SK-N-SH (cell line): ENCODE measurements around the gene FANCD2OS. TPM values are rescaled to one million over a fixed set of nuclear protein-coding genes. Genes with fewer than 3 reads are reported as not detected.

ENCODE experiments used
- CTCF ChIA-PET: fragments of 300-600, 350-600 bp; formaldehyde crosslinking; extraction: SDS; loops from one replicate; lab custom pipeline; 2021; lab: Yijun Ruan, JAX
- POLR2A ChIA-PET: fragments of 350-600 bp; sonication (Branson Sonifier 250); formaldehyde crosslinking; extraction: SDS; loops from one replicate; lab custom pipeline; 2020; ENCODE audit warnings: antibody characterized with exemption, inconsistent platforms; lab: Yijun Ruan, JAX
- DNase-seq: peaks from one replicate; pipeline ENCODE4 v3.0.0; 2012
- H2AFZ ChIP-seq: fragments of 200-600 bp; sonication (generic); 2 replicates; pipeline ENCODE4 v1.8.1; 2016; ENCODE audit warnings: antibody characterized with exemption, mild to moderate bottlenecking, low read depth
- H3F3A ChIP-seq: fragments of 200-600 bp; sonication (generic); replicated peaks from 2 replicates; pipeline ENCODE3; 2016; ENCODE audit warnings: antibody characterized with exemption, mild to moderate bottlenecking; ENCODE audit not compliant: insufficient read depth
- H3K27ac ChIP-seq, 2 experiments: fragments of 200-500 bp in 1 of 2; fragments of 200-600 bp in 1 of 2; sonication (Bioruptor generic) in 1 of 2; sonication (generic), shearing (Covaris generic) in 1 of 2; 2 replicates each; pipeline versions ENCODE4 v1.5.1 to v1.6.1; 2014 to 2016; ENCODE audit warnings: low read depth in 2 of 2, inconsistent platforms in 1 of 2, low read length in 1 of 2, mild to moderate bottlenecking in 1 of 2, mixed read lengths in 1 of 2
- H3K27me3 ChIP-seq: fragments of 200-600 bp; sonication (generic), shearing (Covaris generic); 2 replicates; pipeline ENCODE4 v1.6.1; 2016; ENCODE audit warnings: mixed run types; ENCODE audit not compliant: insufficient read depth
- H3K36me3 ChIP-seq, 2 experiments: fragments of 200-500 bp in 1 of 2; fragments of 200-600 bp in 1 of 2; sonication (Bioruptor generic) in 1 of 2; sonication (generic) in 1 of 2; replicated peaks in 1 of 2; 2 replicates each; pipeline versions ENCODE3 to v1.5.1; 2014 to 2016; ENCODE audit warnings: low read length in 1 of 2, mild to moderate bottlenecking in 1 of 2; ENCODE audit not compliant: insufficient read depth in 2 of 2, control insufficient read depth in 1 of 2
- H3K4me1 ChIP-seq, 2 experiments: fragments of 200-500 bp in 1 of 2; fragments of 200-600 bp in 1 of 2; sonication (Bioruptor generic) in 1 of 2; sonication (generic), shearing (Covaris generic) in 1 of 2; 2 replicates each; pipeline versions ENCODE4 v1.5.1 to v1.6.1; 2014 to 2016; ENCODE audit warnings: low read depth in 1 of 2, low read length in 1 of 2, mixed run types in 1 of 2; ENCODE audit not compliant: insufficient read depth in 2 of 2, control insufficient read depth in 1 of 2
- H3K4me2 ChIP-seq: fragments of 200-600 bp; sonication (generic), shearing (Covaris generic); 2 replicates; pipeline ENCODE4 v1.6.1; 2017; ENCODE audit warnings: mixed run types
- H3K4me3 ChIP-seq, 2 experiments: fragments of 200-500 bp in 1 of 2; fragments of 200-600 bp in 1 of 2; sonication (Bioruptor generic) in 1 of 2; sonication (generic), shearing (Covaris generic) in 1 of 2; 2 replicates each; pipeline versions ENCODE4 v1.5.1 to v1.8.1; 2014 to 2016; ENCODE audit warnings: low read depth in 2 of 2, inconsistent platforms in 1 of 2, low read length in 1 of 2, mild to moderate bottlenecking in 1 of 2, mixed read lengths in 1 of 2, moderate library complexity in 1 of 2
- H3K79me2 ChIP-seq: fragments of 200-600 bp; sonication (generic); 2 replicates; pipeline ENCODE4 v1.8.1; 2017; ENCODE audit warnings: mild to moderate bottlenecking; ENCODE audit not compliant: insufficient read depth
- H3K9ac ChIP-seq: fragments of 200-600 bp; sonication (generic); 2 replicates; pipeline ENCODE4 v1.6.1; 2017; ENCODE audit warnings: mixed run types
- H3K9me2 ChIP-seq: fragments of 200-600 bp; sonication (generic); 2 replicates; pipeline ENCODE4 v1.6.1; 2017; ENCODE audit warnings: mixed run types
- H3K9me3 ChIP-seq: fragments of 200-600 bp; sonication (generic); 2 replicates; pipeline ENCODE4 v1.6.1; 2017; ENCODE audit warnings: mixed run types, mild to moderate bottlenecking, moderate library complexity
- H4K20me1 ChIP-seq: fragments of 200-600 bp; sonication (generic); 2 replicates; pipeline ENCODE4 v1.6.1; 2017; ENCODE audit warnings: mild to moderate bottlenecking, mixed run types; ENCODE audit not compliant: insufficient read depth
- CHD2 ChIP-seq: fragments of 150-350 bp; IDR thresholded peaks from 2 replicates; pipeline ENCODE4 v1.6.1; 2018; ENCODE audit warnings: low read length; ENCODE audit not compliant: partially characterized antibody
- CTCF ChIP-seq: fragments of 200-600 bp; sonication (generic); IDR thresholded peaks from 2 replicates; pipeline ENCODE4 v1.6.1; 2017; ENCODE audit warnings: antibody characterized with exemption, mild to moderate bottlenecking, moderate library complexity
- FOXJ3 ChIP-seq: sonication (generic); formaldehyde crosslinking; IDR thresholded peaks from 2 replicates; pipeline ENCODE4 v1.5.1; 2020; ENCODE audit warnings: mild to moderate bottlenecking, missing genetic modification reagents
- FOXM1 ChIP-seq: IDR thresholded peaks from 2 replicates; pipeline ENCODE4 v1.4.0; 2012; ENCODE audit warnings: low read depth, mild to moderate bottlenecking
- IRF3 ChIP-seq: fragments of 150-350 bp; IDR thresholded peaks from 2 replicates; pipeline ENCODE4 v1.6.1; 2016; ENCODE audit warnings: mild to moderate bottlenecking, low read depth, low read length
- JUND ChIP-seq: IDR thresholded peaks from 2 replicates; pipeline ENCODE4 v1.4.0; 2012
- PBX3 ChIP-seq: IDR thresholded peaks from 2 replicates; pipeline ENCODE4; 2012
- RAD21 ChIP-seq: IDR thresholded peaks from 2 replicates; pipeline ENCODE4 v1.6.1; 2012; ENCODE audit warnings: mild to moderate bottlenecking, low read length
- REST ChIP-seq: IDR thresholded peaks from 2 replicates; pipeline ENCODE4 v1.6.1; 2012; ENCODE audit warnings: mild to moderate bottlenecking, low read depth, low read length, moderate library complexity
- RFX5 ChIP-seq: IDR thresholded peaks from 2 replicates; pipeline ENCODE4 v1.6.1; 2012; ENCODE audit warnings: mild to moderate bottlenecking, improper control_type of control experiment, low read length
- RXRA ChIP-seq: IDR thresholded peaks from 2 replicates; pipeline ENCODE4 v1.4.0; 2012; ENCODE audit warnings: low read depth, mild to moderate bottlenecking, borderline replicate concordance
- SIN3A ChIP-seq: IDR thresholded peaks from 2 replicates; pipeline ENCODE4 v1.6.1; 2012; ENCODE audit warnings: low read depth, mild to moderate bottlenecking, low read length, moderate library complexity, borderline replicate concordance
- SMC3 ChIP-seq: IDR thresholded peaks from 2 replicates; pipeline ENCODE4 v1.6.1; 2012; ENCODE audit warnings: low read depth, low read length, improper control_type of control experiment
- TEAD4 ChIP-seq: IDR thresholded peaks from 2 replicates; pipeline ENCODE4 v1.4.0; 2012; ENCODE audit warnings: mild to moderate bottlenecking, borderline replicate concordance; ENCODE audit not compliant: insufficient read depth
- USF1 ChIP-seq: IDR thresholded peaks from 2 replicates; pipeline ENCODE4 v1.4.0; 2012; ENCODE audit warnings: low read depth, borderline replicate concordance
- YY1 ChIP-seq: IDR thresholded peaks from 2 replicates; pipeline ENCODE4 v1.4.0; 2012; ENCODE audit warnings: low read depth, mild to moderate bottlenecking
- WGBS: methylation state at CpG from one replicate; pipeline ENCODE4 v1.1.6; 2017; ENCODE audit warnings: low lambda C conversion rate; 5-methylcytosine and 5-hydroxymethylcytosine counted together
- polyA plus RNA-seq, 3 experiments: library from polyadenylated mRNA; depleted of rRNA; stranded (reverse); fragments of >200 nt; gene quantifications; 2 replicates each; pipeline ENCODE4 v1.2.3, GENCODE V29; 2012

The FANCD2OS gene
- polyA plus RNA-seq, 1 of the 3 experiments (the other 2 are of a cell fraction), result not detected

- no peaks in the 10 kb centered on the region for H3K9me3 ChIP-seq
- no peaks in the 10 kb centered on the region; a peak in 1 of 4 replicates for H3K4me1 ChIP-seq
- no peaks in the 10 kb centered on the region for H3K79me2 ChIP-seq
- POLR2A ChIA-PET, result no interaction called here
- no peak overlapping the region for H3K4me2 ChIP-seq
- no peaks in the 10 kb centered on the region for H3K27me3 ChIP-seq
- no peak overlapping the region for H2AFZ ChIP-seq
- TF ChIP-seq PBX3 (no peak), JUND (no peak), SMC3 (no peak), USF1 (no peak)
- H3K27ac ChIP-seq, result no peak overlapping the region
- H3F3A ChIP-seq, result no peaks in the 10 kb centered on the region
- peaks cover 5 to 8% of the 10 kb centered on the region in 2 experiments for H3K36me3 ChIP-seq
- no peak overlapping the region for H3K9ac ChIP-seq
- no peaks in the 10 kb centered on the region for H3K9me2 ChIP-seq
- DNase-seq, result no peak
- H4K20me1 ChIP-seq, result no peaks in the 10 kb centered on the region
- WGBS, result 98% methylated on average over 4 of the region's 4 CpGs
- H3K4me3 ChIP-seq, result no peak overlapping the region
- CTCF ChIA-PET, result interaction anchor here (1.3 to 1.7 kb wide), 2 partner anchors 83 to 205 kb away, joined by 3 to 4 read pairs; partner anchors contain the start of gene IRAK2
These were observed 26.2 kb downstream of the FANCD2OS start for GRCh38 chr3:10081871-10082270.

- no peak overlapping the region for H2AFZ ChIP-seq
- H3K36me3 ChIP-seq, result peaks cover 0 to 3% of the 10 kb centered on the region in 2 experiments
- H3K4me2 ChIP-seq, result no peak overlapping the region
- H3K4me1 ChIP-seq, result no peaks in the 10 kb centered on the region
- no peaks in the 10 kb centered on the region for H3K9me3 ChIP-seq
- TF ChIP-seq RFX5 (no peak), FOXM1 (no peak), FOXJ3 (CRISPR knock-in tag) (no peak), JUND (no peak), PBX3 (no peak), SIN3A (no peak), SMC3 (no peak), CTCF (no peak), USF1 (no peak), YY1 (no peak), REST (no peak), IRF3 (no peak), CHD2 (no peak), RAD21 (no peak), TEAD4 (no peak), RXRA (no peak)
- ChIA-PET POLR2A (no interaction called here), CTCF (interaction anchor here (0.6 kb wide), 1 partner anchor 89 kb away, joined by 3 read pairs; no protein-coding TSS in a partner anchor)
- no peak for DNase-seq
- H3K27ac ChIP-seq, result no peak overlapping the region
- H3K9me2 ChIP-seq, result no peaks in the 10 kb centered on the region
- H3K79me2 ChIP-seq, result no peaks in the 10 kb centered on the region
- no peaks in the 10 kb centered on the region for H4K20me1 ChIP-seq
- no peak overlapping the region for H3K9ac ChIP-seq
- H3F3A ChIP-seq, result no peaks in the 10 kb centered on the region
- H3K4me3 ChIP-seq, result no peak overlapping the region
- no peaks in the 10 kb centered on the region for H3K27me3 ChIP-seq
These were observed 33.4 kb downstream of the FANCD2OS start for GRCh38 chr3:10074666-10075065.
